NB4 (cell line): ENCODE results near the gene AIMP1.

Source experiments
- MAX ChIP-seq: IDR thresholded peaks from 2 replicates; pipeline ENCODE4 v1.6.1; 2011; ENCODE audit warnings: low read depth, low read length
- MYC ChIP-seq: IDR thresholded peaks from 2 replicates; pipeline ENCODE4 v1.6.1; 2011; ENCODE audit warnings: low read depth, low read length
- POLR2A ChIP-seq: IDR thresholded peaks from 2 replicates; pipeline ENCODE4 v1.6.1; 2011; ENCODE audit warnings: mild to moderate bottlenecking; ENCODE audit not compliant: insufficient read length; ENCODE audit errors: extremely low read depth
- TF ChIP-seq, protein P1 (sequence below): IDR thresholded peaks from one replicate; pipeline ENCODE4 v1.5.1; 2012; ENCODE audit warnings: low read depth, low read length

DNA sequence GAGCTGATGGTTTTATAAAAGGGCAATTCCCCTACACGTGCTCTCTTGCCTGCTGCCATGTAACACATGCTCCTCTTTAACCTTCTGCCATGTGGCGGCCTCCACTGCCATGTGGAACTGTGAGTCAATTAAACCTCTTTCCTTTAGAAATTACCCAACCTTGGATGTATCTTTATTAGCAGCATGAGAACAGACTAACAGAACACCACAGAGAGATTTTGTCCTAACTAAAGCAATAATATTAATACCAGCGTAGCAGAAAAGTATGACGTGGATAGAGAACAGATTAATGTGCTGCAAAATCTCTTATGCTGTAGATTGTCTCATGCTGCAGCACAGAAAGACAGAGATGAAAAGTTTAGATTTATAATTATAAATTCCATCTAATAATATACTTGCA, 23.1 kb downstream of the AIMP1 start:
- TF ChIP-seq, protein P1, sequence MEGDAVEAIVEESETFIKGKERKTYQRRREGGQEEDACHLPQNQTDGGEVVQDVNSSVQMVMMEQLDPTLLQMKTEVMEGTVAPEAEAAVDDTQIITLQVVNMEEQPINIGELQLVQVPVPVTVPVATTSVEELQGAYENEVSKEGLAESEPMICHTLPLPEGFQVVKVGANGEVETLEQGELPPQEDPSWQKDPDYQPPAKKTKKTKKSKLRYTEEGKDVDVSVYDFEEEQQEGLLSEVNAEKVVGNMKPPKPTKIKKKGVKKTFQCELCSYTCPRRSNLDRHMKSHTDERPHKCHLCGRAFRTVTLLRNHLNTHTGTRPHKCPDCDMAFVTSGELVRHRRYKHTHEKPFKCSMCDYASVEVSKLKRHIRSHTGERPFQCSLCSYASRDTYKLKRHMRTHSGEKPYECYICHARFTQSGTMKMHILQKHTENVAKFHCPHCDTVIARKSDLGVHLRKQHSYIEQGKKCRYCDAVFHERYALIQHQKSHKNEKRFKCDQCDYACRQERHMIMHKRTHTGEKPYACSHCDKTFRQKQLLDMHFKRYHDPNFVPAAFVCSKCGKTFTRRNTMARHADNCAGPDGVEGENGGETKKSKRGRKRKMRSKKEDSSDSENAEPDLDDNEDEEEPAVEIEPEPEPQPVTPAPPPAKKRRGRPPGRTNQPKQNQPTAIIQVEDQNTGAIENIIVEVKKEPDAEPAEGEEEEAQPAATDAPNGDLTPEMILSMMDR = no peak
- TF ChIP-seq POLR2A (no peak), MYC (no peak), MAX (no peak)
